ENCODE data around the gene KRT9. TPM values are rescaled to one million over a fixed set of nuclear protein-coding genes. Genes with fewer than 3 reads are reported as not detected.
"Not testable (repeated sequence)": the region's sequence is repeated elsewhere in the genome, so short reads cannot be mapped to it uniquely, and the experiment has no call there.

The KRT9 gene
- total RNA-seq, 4 donors from 2014 or later = 0.21 TPM; not detected in 3

DNA sequence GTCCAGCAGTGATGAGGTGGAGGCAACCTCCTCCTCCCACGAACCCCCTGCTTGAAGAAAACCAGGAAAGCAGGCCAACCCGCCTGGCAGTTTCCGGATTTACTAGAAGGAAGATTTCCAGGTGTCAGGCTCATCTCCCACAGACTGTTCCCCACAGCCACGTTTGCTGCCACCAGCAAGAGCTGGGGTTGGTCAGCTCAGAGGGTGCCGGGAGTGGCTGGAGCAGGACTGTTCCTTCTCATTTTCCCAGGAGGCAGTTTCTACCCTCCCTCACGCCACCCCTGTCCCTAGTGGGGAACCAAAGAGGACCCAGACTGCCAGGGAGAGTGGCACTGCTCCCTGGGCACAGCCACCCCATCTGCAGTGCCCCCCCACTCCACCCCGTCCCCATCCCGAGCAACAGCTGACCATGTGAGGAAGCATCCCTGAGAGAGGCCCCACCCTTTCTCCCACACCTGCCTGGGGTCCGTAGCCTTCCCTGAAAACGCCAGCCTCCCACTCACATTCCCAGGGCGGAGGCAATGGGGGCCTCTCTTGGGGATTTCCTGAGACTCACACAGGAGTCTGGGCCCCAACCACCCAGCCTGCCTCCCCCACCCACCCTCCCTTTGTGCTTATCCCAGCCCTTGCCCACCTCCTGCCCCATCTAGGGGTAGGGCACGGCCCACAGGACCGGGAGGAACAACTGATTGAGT, 46.6 kb upstream of the KRT9 start:
- H3K27ac ChIP-seq = no peak overlapping the region
- no peak for TF ChIP-seq POLR2A (IDR thresholded peaks at IDR 0.05)
- TF ChIP-seq, protein P1, sequence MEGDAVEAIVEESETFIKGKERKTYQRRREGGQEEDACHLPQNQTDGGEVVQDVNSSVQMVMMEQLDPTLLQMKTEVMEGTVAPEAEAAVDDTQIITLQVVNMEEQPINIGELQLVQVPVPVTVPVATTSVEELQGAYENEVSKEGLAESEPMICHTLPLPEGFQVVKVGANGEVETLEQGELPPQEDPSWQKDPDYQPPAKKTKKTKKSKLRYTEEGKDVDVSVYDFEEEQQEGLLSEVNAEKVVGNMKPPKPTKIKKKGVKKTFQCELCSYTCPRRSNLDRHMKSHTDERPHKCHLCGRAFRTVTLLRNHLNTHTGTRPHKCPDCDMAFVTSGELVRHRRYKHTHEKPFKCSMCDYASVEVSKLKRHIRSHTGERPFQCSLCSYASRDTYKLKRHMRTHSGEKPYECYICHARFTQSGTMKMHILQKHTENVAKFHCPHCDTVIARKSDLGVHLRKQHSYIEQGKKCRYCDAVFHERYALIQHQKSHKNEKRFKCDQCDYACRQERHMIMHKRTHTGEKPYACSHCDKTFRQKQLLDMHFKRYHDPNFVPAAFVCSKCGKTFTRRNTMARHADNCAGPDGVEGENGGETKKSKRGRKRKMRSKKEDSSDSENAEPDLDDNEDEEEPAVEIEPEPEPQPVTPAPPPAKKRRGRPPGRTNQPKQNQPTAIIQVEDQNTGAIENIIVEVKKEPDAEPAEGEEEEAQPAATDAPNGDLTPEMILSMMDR (IDR thresholded peaks at IDR 0.05) = no peak
- H3K4me3 ChIP-seq = no peak overlapping the region
- H3K4me1 ChIP-seq = no peaks in the 10 kb centered on the region
- no peaks in the 10 kb centered on the region for H3K27me3 ChIP-seq
- H3K9me3 ChIP-seq = no peaks in the 10 kb centered on the region
- no peaks in the 10 kb centered on the region for H3K36me3 ChIP-seq
- no peak for DNase-seq
- intact Hi-C loops (cut with DNase I; ENCODE audit: low total_unique reads) = no loop called here

DNA sequence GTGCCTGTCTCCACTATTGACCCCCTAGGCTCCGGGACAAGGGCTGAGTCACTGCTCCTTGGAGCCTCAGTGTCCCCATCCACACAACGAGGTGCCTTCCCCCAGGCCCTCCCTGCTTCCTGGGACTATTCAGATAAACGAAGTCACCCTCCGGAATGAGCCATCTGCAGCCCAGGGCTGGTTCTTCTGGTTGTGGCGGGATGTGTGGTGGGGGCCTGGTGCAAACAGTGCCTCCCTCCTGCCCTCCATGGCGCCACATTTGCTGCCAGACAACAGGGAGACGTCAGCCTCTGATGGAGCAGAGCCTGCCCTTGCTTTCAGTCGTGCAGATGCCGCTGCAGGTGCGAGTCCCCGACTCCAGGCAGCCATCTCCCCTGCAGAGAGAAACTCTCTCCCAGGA, 45.8 kb upstream of the KRT9 start:
- DNase-seq = no peak
- no peak overlapping the region for H3K4me3 ChIP-seq
- intact Hi-C loops (cut with DNase I; ENCODE audit: low total_unique reads) = no loop called here
- no peaks in the 10 kb centered on the region for H3K4me1 ChIP-seq
- no peak overlapping the region for H3K27ac ChIP-seq
- no peaks in the 10 kb centered on the region for H3K27me3 ChIP-seq
- TF ChIP-seq POLR2A (IDR thresholded peaks at IDR 0.05) = no peak
- TF ChIP-seq, protein P1 (IDR thresholded peaks at IDR 0.05) = no peak
- no peaks in the 10 kb centered on the region for H3K36me3 ChIP-seq
- no peaks in the 10 kb centered on the region for H3K9me3 ChIP-seq

DNA sequence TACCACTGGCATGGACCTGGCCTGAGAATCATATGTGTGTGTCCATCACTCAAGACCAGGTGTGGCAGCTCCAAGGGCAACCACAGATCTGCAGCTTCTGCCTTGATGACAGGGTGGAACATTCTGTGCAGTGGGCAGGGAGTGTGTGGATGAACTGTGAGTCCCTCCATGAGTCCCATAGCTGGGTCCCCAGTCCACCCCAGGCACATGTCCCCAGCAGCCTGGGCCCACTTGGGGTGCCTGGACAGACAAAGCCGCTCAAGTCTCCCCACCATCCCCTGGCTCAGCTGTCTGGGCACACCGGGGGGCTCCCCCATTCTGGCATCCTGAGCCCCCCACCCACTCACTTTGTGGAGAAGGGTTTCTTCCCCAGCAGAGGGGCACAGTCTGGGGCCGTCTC, 45.3 kb upstream of the KRT9 start:
- H3K4me1 ChIP-seq = no peaks in the 10 kb centered on the region
- H3K9me3 ChIP-seq = no peaks in the 10 kb centered on the region
- no peaks in the 10 kb centered on the region for H3K36me3 ChIP-seq
- H3K27me3 ChIP-seq = no peaks in the 10 kb centered on the region
- H3K27ac ChIP-seq = no peak overlapping the region
- TF ChIP-seq, protein P1 (IDR thresholded peaks at IDR 0.05) = no peak
- TF ChIP-seq POLR2A (IDR thresholded peaks at IDR 0.05) = no peak
- intact Hi-C loops (cut with DNase I; ENCODE audit: low total_unique reads) = no loop called here
- no peak overlapping the region for H3K4me3 ChIP-seq
- DNase-seq = no peak

DNA sequence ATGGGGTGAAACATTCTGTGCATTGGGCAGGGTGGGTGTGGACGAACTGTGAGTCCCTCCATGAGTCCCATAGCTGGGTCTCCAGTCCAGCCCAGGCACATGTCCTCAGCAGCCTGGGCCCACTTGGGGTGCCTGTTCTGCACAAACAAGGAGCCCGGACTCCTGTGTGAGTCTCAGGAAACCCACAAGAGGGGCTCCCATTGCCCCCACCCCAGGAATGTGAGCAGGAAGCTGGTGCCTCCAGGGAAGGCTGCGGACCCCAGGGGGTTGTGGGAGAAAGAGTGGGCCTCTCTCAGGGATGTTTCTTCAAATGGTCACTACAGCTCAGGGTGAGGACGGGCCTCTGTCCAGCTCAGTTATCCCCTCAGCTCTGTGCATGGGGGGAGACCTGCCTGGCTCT, 44.6 kb upstream of the KRT9 start:
- H3K27me3 ChIP-seq; H3K36me3 ChIP-seq; DNase-seq; intact Hi-C loops (cut with DNase I; ENCODE audit: low total_unique reads); H3K27ac ChIP-seq; H3K4me1 ChIP-seq; H3K9me3 ChIP-seq; H3K4me3 ChIP-seq: not testable (repeated sequence)

DNA sequence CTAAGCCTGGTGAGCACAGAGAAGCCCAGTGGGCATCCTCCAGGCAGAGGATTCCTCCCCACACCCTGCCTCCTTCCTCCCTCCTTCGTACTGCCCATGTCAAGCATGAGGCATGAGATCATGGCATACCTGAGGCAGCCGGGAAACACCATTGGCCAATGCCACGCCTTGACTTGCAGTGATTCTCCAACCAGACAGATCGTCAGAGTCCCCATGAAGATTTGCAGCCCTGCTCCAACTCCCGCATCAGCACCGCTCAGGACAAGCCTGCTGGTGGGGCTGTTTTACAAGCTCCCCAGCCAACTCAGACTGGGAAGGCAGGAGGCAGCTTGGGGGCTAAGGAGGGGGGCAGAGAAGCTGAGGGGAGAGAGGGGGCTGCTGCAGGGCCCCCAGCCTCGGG, 43.6 kb upstream of the KRT9 start:
- no peaks in the 10 kb centered on the region for H3K27me3 ChIP-seq
- no peaks in the 10 kb centered on the region for H3K36me3 ChIP-seq
- TF ChIP-seq POLR2A (IDR thresholded peaks at IDR 0.05) = no peak
- TF ChIP-seq, protein P1 (IDR thresholded peaks at IDR 0.05) = no peak
- no peak overlapping the region for H3K27ac ChIP-seq
- H3K4me3 ChIP-seq = no peak overlapping the region
- no peaks in the 10 kb centered on the region for H3K9me3 ChIP-seq
- no peaks in the 10 kb centered on the region for H3K4me1 ChIP-seq
- no peak for DNase-seq
- intact Hi-C loops (cut with DNase I; ENCODE audit: low total_unique reads) = no loop called here

DNA sequence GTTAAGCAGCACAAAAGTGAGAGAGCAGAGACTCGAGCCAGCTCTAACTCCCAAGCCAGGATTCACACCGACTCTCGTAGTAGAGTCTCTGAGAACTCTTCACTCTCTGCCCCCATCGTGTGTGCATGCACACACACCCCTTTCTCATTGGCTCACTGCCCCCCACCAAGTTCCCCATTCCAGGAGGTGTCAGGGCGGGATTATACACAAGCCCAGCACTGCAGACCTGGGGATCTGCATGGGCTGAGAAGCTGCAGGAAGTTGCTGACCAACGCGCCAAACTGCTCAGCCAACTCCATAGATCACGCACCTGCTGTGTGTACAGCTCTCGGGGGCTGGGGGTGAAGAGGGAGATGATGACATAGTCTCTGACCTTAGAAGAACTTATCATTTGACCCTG, 42.9 kb upstream of the KRT9 start:
- H3K27ac ChIP-seq; DNase-seq; H3K36me3 ChIP-seq; H3K4me3 ChIP-seq; H3K4me1 ChIP-seq; H3K27me3 ChIP-seq; H3K9me3 ChIP-seq; intact Hi-C loops (cut with DNase I; ENCODE audit: low total_unique reads): not testable (repeated sequence)

All from uterus (tissue), 4 donors.